GF-D8 (cell line): Measurements from ENCODE around the gene SLC35F2.
"Not testable (repeated sequence)": the region's sequence is repeated elsewhere in the genome, so short reads cannot be mapped to it uniquely, and the experiment has no call there.

Source experiments
- DNase-seq: peaks from one replicate; lab custom pipeline; 2025; lab: John Stamatoyannopoulos, UW

The SLC35F2 gene

DNA sequence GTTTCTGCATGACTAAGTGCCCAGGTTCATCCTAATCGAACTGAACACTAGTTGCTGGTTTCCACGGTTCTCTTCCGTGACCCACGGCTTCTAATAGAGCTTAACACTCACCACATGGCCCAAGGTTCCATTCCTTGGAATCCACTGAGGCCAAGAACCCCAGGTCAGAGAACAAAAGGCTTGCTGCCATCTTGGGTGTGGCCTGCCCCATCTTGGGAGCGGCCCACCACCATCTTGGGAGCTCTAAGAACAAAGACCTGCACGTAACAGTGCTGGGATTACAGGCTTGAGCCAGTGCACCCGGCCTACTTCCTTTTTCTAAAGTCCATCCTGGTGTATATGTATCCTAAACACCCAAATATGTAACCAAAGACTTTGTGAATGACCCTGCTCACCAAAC is 68.8 kb downstream of the SLC35F2 start:
- no peak for DNase-seq

DNA sequence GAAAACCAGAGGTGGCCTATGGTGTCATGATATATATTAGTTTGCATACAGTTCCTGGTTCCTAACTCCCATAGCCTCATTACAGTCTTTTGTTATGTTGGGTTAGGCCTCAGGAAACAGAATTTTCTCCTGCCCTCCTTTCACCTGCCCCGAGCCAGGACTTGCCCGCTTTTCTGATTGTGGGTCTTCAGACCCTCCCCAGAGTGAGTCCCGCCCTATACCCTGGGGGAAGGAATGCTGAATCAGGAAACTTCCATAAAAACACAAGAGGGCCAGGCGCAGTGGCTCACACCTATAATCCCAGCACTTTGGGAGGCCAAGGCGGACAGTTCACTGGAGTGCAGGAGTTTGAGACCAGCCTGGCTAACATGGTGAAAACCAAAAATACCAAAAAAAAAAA is 70.9 kb downstream of the SLC35F2 start:
- no peak for DNase-seq

DNA sequence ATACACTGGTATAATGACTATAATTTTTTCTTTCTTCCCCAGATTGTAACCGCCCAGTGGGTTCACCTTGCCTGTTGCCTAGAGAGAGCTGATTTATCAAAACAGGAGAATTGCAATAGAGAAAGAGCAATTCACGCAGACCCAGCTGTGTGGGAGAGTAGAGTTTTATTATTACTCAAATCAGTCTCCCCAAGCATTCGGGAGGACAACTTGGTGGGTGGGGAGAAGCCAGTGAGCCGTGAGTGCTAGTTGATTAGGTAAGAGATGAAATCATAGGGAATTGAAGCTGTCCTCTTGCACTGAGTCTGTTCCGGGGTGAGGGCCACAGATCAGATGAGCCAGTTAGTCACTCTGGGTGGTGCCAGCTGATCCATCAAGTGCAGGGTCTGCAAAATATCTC is 73.2 kb downstream of the SLC35F2 start:
- no peak for DNase-seq

DNA sequence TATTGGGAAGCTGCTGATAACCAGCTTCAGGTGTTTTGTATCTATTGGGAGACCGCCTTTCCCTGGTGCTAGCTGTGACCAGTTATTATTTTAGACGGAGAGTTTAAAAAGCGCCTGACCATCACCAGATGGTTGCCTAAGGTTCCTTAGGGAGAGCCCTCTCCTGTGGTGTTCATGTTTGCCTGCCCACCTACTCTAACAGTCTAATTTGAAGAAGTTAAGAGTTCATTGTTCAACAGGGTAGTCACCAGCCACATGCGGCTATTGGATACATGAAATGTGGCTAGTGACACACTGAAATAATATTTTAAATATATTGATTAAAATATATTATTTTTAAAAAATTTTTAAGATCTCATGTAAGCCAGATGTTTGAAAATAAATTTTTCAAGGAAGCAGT is 75.5 kb downstream of the SLC35F2 start:
- DNase-seq = no peak

DNA sequence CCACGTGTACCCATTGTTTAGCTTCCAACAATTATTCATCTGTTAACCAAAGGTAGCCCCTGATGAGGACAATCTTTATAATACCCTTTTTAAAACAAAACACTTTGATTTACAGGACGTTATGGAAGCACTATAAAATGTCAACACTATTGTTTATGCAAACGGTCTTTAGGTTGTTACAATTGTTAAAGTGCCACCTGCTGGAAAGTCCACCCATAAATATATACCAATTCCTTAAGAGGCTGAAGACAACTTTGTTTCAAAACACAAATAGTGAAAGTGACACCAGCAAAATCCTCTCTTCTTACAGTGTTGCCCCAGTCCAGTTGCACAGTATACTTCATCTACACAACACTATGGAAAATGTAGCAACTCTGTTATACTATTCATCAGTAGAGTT is 77.8 kb downstream of the SLC35F2 start:
- DNase-seq = no peak

DNA sequence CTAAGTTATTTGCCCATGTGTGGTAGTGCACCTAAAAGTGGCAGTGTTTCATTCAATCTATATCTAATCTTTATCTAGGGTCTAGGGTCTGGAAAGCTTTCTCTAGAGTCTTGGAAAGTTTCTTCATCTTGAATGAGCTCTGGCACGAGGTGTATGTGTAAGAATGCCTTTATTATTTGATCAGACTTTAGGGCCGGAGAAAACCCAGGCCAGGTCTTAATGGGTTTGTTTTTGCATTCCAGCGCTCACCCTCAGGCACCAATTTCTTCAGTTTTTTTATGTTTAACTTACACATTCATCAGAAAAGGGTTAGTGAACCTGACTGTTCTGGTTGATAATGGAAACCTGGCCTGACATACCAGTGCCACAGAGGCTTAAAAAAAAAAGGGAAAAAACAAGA is 78.5 kb downstream of the SLC35F2 start:
- DNase-seq = no peak

DNA sequence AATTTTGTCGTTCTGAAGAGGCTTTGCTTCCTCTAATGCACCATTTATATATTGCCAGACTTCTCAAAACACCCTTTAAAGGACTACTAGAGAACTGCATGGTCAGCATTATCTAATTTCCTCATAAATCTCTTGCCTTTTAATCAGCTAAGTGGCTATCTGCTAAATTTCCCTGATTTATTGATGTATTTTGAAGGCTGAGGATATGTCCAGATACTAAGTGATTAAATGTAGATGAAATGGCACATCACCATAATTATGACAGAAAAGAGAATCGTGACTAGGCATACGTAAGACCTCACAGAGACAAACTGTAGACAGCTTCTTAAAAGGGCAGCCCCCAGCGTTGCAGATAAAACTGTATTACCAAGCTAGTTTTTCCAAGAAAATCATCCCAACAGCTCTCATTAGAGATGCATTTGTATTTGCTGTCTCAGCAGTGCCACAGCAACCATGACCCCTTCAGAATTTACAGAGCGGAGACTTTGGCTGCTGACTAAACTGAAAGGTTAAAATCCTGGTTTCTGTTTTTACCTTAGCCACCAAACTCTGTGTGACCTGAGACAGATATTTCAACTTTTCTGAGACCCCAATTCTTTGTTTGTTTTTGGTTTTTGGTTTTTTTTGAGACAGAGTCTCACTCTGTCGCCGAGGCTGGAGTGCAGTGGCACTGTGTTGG is 79.6 kb downstream of the SLC35F2 start:
- no peak for DNase-seq

DNA sequence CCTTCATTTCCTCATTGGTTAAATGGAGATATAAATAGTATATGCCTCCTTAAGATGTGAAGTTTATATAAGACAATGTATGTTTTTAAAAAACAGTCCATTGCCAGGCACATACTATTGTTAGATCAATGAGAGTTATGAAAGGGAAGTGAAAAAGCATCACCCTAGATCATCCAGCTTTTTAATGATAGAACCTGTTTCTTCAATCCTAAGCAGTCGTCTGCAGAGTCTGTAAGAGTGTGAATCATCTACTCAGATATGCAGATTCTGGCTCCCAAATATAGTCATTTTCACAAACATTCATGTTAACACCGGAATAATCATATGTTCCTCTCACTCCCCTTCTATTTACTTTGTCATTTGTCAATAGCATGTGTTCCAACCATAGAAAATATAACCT is 81.5 kb downstream of the SLC35F2 start:
- no peak for DNase-seq

DNA sequence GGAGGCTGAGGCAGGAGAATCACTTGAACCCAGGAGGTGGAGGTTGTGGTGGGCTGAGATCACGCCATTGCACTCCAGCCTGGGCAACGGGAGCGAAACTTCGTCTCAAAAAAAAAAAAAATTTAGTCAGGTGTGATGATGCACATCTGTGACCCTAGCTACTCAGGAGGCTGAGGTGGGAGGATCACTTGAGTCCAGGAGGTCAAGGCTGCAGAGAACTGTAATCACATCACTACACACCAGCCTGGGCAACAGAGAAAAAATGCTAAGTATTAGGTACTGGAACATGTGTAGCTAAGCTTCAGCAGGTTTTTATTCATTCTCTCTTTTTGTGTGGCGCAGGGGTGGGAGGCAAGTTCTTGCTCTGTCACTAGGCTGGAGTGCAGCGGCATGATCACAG is 82.5 kb downstream of the SLC35F2 start:
- no peak for DNase-seq

DNA sequence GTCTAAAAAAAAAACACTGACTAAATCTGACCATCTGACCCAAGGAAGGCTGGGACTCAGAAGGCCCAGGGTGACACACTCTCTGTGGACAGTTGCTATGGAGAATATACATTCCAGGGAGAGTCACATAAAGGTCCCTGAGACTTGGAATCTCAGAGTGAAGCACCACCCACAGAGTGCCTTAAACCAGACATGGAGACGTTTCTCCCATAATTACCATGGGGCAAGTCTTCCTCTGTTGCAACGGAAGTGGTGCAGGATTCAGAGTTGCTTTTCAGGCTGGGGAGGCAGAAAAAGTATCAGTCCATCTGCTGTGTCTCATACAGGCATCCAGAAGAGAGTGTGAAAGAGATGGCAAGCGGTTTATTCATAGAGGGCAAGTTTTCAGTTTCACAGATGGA is 88.0 kb downstream of the SLC35F2 start:
- no peak for DNase-seq

DNA sequence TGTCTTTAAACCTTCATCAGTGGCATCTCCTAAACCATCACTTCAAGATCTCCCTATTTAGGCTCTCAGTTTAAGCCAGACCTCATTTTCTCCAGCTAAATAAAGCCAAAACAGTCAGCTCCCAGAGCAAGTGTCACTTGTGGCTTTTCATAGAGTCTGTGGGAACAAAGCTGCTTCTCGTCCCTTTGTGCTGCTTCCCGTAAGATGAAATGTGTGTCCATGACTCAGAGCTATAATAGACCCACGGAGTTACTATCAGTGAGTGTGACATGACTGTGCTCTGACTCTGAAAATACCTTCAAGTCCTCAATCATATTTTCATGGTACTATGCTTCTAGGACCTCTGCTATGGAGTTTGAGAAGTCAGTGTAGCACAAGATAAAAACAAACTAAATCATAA is 89.4 kb downstream of the SLC35F2 start:
- no peak for DNase-seq

DNA sequence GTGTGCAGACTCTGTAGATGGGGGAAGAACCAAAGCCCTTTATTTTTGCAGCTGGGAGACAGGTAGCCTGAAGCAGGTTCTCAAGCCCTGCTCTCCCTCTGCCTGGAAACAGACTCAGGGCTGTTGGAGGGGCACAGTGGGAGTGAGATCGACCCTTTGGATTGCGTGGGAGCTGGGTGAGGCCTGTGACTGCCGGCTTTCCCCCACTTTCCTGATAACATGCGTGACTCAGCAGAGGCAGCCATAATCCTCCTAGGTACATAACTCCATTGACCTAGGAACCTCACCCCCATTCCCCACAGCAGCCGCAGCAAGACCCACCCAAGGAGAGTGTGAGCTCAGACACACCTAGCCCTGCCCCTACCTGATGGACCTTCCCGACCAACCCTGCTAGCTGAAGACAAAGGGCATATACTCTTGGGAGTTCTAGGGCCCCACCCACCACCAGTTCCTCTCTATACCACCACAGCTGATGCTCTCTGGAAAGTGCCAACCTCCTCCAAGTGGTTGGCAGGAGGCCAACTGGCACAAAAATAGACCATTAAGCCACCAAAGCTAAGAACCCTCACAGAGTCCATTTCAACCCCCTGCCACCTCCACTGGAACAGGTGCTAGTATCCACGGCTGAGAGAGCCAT is 99.8 kb downstream of the SLC35F2 start:
- DNase-seq = not testable (repeated sequence)

DNA sequence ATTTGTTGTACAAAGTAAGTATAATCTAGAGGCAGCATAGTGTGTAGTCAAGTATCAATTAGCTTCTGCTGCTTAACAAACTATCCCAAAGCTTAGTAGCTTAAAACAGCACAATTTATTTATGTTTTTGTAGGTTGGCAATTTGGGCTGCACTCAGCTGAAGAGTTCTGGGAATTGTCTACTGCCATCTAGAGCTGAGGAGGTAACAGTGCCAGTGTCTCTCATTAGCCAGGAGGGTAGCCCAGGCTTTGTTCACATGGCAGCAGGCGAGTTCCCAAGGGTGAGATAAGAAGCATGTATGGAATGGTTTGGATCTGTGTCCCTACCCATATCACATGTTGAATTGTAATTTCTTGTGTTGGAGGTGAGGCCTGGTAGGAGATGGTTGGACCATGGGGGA is 100.9 kb downstream of the SLC35F2 start:
- no peak for DNase-seq

DNA sequence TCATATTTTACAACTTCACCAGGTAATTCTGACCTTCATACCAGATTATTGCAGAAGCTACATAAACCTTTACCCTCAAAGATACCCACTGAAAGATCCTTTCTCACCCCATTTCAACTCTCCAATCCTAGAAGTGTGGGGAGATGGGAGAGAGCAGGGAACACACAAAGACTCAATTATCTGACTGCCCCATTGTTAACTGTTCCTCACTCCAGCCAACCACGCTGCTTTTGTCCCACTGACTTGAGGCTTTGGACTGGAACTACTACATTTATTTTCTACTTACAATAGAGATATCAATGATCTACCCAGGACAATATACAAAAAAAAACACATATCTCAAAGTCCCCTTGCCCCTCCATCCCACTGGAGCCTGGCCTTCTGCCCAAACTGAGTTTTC is 102.0 kb downstream of the SLC35F2 start:
- no peak for DNase-seq

DNA sequence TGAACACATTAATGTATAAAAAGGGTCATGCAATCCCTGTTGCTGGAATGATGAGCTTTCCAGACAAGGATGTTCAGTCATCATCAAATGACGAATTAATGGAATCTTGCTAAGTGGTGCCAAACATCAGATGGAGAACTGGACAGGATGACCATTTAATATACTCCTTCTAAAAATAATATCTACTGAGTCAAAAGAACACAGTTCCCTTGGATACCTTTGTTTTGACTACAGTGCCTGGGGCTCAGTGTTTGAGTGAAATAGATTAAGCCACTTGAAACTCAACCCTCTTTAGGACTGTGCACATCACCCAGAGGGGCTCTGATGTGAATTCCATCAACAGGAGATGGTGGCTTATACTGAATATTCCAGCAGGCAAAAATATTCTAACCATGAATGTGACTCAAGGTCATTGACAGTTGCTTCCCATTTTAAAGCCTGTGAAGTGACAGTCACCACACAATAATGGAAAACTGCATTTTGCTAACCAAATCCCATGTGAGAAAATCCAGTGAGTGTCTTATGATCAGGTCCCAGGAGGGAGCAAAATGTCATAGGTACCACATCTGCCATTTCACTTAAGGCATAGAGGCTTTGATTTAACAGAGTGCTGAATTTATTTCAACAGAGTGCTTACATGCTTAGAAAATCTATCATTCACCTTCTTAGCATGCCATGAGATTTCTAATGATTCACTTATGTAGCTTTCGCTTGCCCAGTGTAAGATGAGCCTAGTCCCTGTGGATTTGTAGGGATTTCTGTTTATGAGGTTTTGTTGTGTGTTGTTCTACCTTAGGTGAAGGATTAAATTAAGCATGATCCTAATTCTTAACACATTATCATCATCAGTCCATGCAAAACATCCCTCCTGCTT is 105.4 kb downstream of the SLC35F2 start:
- DNase-seq = no peak

DNA sequence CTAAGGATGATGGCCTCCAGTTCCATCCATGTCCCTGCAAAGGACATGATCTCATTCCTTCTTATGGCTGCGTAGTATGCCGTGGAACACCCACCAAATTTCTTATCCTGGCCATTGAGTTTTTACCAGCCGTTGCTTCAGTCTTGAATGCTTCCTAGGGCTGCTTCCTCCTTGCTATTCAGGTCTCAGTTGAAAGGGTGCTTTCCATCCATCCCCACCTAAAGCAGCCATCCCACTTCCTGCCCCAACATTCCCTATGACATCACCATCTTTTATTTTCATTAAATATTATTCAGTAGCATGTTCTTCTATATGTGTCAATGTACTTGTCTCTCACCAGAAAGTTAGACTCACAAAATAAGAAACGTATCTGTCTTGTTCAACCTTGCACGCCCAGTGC is 106.1 kb downstream of the SLC35F2 start:
- no peak for DNase-seq

DNA sequence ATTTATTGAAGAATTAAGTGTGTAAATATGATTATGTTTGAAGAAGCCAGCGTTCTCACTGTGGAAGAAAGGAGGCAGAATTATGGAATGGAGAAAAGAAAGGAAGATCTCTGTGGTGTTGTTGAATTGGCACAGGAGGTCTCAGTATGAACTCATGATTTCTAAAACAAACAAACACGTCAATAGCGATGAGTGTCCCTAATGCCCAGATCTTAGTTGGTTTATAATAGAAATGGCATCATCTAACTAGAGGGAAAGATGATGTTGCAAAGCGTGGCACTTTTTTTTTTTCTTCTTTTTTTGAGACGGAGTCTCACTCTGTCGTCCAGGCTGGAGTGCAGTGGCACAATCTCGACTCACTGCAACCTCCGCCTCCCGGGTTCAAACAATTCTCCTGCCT is 107.5 kb downstream of the SLC35F2 start:
- no peak for DNase-seq

DNA sequence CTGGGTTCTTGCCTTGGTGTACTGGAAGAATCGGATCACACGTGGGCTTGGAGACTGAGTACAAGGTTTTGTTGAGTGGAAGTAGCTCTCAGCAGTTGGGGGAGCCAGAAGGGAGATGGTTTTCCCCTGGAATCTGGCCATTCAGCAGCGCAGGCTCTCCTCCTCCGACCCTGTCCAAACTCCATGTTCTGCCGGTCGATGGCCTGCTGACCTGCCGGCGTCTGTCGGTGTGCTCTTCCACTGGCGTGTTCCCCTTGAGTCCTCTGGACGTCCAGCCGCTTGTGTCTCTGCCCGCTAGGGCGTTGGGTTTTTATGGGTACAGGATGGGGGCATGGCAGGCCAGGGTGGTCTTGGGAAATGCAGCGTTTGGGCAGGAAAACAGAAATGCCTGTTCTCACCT is 108.3 kb downstream of the SLC35F2 start:
- DNase-seq = no peak

DNA sequence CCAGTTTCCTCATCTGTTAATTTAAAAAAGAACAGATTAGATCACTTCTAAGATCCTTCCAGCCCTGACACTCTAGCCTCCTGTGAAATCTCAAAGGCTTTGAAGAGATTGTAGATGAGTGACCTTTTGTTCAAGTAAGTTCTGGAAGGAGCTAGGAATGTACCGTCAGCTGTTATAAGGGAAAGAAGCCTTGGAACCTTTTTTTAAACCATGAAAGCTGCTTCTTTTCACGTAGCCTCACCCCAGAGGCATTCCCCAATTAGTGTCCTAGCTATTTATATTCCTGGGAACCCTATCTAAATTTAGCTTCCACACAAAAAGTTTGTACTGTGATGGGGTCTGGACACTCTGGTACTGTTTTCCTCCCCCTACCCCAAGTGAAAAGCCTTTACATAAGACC is 111.0 kb downstream of the SLC35F2 start:
- no peak for DNase-seq

DNA sequence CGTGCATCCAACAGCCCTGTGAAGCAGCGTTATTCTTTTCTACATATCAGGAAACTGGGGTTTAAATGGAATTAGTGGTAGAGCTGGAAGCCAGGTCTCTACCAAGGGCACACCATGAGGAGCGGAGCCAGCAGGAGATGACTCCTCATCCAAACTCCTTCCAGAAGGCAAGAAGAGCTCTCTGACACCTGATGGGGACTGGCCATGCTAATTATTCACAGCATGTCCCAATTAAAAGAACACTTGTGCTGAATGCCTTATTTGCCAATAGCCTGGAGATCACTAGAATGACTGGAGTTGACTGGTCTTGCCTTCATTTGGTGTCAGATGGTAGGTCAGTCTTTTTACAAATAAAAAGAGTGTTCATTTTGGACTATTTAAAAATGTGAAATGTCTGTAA is 113.9 kb downstream of the SLC35F2 start:
- no peak for DNase-seq

DNA sequence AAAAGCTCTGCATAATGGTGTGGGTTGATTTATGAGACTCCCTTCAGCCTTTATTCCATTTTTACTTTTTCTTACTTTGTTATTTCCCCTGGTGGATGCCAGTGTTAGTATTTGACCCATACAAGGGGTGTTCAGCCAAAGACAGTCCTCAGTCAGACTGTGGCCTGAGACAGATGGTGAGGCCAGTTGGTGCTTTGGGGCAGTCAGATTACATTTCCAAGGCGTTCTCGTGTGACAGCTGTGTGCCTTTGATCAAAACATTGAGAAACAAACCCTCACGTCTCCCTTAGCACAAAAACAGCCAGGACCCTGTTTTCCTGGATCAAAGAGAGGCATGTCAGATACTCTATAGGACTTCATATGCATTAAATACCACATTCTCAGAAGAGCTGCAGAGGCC is 115.4 kb downstream of the SLC35F2 start:
- no peak for DNase-seq

DNA sequence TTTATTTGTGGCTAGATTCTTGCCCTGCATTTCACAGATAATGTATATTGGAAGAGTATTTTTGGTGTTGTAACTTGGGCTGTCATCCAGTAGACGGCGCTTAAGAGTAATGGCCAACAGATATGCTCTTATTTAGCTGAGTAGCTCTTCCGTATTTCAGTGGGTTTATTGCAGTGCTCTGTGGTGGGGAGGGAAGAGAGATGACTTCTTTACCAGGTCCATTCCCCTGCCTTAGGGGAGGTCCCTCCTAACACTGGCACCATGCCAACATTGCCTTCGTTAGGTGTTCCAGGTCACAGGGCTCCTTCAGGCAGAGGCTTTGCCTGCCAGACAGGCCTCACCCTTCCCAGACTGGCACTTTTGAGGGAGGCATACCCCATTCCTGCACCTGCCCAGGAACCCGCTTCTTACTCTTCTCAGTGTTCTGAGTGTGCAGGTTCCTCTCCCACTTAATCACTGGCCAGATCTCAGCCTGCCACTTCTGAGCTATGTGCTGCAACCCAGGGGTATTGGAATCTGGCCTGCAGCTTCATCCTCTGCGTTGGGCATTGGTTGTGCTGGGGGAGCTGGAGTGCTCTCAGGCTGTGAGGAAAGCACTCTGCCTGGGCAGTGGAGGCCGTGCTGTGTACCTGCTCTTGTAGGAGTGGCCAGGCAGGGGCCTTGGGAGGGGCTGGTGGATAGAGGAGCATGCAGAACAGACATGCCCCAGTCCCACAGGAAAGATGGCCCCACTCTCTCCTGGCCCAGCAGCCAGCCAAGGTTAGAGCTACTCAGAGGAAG is 117.4 kb downstream of the SLC35F2 start:
- peak; percentile 65 for DNase-seq
